GM19452 (cell line): ENCODE measurements around the gene IL31.

Experiments
- ATAC-seq: cut with Tn5 transposase; IDR thresholded peaks from one replicate; pipeline ENCODE4 v1.9.1; 2021; ENCODE audit not compliant: unreplicated experiment

The IL31 gene

DNA sequence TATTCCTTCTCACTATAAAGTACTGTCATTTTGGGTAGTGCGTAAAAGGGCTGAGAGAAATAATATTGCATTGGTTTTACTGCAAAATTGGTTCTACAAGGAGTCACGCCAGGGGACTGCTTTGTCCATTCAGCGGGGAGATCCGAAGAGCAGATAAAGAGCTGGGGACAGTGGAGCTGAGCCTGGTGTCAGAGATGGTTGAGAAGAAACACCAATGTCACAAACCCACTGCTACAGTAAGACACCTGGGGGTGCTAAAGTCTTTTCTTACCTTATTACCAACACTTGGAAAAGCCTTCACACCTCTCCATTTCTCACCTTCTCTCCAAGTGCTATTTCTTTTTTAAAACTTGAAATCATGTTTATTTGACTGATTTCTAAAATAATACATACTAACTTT is 14.1 kb downstream of the IL31 start:
- ATAC-seq: no peak

DNA sequence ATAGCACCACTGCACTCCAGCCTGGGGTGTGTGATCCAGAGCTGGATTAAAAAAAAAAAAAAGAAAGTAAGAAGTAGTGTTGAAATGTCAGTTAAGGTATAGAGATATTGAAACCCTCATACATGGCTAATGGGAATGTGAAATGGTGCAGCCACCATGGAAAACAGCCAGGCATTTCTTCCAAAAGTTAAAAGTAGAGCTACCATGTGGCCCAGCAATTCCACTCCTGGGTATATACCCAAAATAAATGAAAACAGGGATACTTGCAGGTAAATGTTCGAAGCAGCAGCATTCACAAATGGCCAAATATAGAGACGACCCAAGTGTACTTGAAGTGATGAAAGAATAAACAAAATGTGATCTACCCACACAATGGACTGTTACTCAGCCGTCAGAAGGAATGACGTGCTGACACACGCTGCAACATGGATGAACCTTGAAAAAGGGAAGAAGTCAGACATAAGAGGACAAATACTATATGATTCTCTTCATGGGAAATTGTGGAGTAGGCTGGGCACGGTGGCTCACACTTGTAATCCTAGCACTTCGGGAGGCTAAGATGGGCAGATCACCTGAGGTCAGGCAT is 15.2 kb downstream of the IL31 start:
- no peak for ATAC-seq

DNA sequence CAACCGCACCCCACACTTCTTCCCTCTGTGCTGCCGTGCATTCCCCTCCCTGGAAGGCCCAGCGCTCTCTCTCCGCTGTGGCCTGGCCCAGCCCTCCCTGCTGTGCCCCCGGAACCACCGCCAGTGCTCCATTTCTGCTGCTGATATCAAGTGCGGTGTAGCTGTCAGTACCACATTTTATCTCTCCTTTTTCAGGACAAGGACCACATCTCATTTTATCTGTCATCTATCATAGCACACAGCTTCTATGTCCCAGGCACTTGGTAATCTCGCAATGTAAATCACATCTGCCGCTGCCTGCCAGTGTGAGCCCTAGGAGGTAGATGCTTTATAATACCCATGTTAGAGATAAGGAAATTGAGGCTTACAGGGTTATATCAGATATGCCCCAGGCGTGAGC is 18.3 kb downstream of the IL31 start:
- no peak for ATAC-seq

DNA sequence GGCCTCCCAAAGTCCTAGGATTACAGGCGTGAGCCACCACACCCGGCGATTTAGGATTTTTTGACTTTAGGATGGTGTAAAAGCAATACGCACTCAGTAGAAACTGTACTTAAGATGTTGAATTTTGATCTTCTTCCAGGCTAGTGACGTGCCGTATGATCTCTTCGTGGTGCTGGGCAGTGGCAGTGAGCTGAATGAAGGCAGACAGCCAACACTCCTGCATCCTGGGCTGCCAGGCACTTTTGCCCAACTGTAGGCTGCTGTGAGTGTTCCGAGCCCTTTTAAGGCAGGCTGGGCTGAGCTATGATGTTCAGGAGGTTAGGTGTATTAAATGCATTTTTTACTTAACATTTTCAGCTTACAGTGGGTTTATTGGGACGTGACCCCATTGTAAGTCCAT is 21.3 kb downstream of the IL31 start:
- ATAC-seq: no peak

DNA sequence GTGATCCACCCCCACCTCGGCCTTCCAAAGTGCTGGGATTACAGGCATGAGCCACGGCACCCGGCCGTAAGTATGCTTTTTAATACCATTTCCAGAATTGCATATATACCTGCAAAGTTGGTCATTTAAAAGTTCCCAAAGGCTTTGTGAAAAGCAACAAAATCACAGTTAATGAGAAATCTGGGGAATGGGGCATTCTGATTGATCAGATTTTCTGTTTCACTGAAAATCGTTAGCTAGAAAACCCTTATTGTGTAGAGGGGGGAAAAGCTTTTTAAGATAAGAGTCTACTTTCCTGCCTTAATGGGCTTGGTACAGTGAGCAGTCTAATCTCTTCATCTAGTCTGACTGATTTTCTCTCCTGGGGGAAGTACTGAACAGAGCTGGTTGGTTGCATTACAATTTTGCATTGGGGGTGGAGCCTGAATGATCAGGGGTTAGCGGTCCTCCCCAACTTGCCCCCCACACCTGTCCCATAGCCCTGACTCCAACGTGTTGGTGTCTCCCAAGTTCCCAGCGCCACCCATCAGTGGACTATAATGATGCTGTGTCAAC is 23.8 kb downstream of the IL31 start:
- ATAC-seq: no peak

DNA sequence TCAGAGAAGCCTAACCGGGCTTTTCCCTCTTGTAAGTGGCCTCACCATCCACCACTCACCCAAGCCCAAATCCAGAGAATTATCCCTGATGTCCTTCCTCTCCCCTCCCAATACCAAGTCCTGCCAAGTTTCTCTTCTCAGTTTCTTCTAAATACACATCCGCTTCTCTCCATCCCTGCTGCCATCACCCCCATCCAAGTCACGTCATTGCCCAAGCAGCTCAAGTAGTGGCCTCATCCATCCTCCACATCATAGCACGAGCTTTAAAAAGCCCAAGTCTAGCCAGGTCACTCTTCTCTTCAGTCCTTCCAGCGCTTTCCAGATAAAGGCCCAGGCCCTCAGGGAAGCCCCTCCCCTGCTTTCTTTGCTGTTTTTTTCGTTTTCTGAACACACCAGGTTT is 25.4 kb downstream of the IL31 start:
- ATAC-seq: no peak

DNA sequence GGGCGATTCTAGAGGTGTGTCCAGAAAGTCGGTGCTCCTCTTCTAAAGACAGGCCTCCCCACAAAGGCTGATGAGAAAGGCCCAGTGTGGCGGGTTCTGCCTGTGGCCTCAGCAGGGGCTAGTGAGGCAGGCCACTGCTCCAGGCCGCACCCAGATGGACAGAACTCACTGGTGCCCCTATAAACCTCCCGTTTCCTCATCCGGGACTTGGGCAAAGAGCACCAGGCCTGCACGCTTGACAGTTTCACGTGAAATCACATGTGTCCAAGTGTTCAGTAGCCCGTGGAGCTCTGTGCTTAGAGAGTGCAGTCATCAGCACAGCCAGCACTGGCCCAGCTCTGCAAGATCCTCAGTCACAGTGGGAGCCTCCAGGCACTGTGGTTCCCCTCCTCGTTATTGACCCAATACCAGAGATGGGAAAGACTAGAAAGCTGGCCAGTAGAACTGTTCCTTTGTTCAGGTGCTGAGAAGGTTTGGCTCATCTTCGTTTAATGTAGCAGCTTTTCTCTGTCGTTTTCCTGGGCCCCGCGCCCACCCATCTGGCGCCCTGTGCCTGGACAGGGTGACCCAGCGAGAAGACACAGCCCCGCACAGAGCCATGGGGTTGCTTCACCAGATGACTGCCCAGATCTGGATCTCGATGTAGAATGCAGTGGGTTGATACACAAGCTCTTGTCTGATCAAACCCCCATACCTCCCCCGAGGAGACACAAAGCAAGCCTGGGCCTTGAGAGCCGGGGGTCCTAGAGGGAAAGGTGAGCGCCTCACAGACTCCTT is 26.3 kb downstream of the IL31 start:
- ATAC-seq: no peak

DNA sequence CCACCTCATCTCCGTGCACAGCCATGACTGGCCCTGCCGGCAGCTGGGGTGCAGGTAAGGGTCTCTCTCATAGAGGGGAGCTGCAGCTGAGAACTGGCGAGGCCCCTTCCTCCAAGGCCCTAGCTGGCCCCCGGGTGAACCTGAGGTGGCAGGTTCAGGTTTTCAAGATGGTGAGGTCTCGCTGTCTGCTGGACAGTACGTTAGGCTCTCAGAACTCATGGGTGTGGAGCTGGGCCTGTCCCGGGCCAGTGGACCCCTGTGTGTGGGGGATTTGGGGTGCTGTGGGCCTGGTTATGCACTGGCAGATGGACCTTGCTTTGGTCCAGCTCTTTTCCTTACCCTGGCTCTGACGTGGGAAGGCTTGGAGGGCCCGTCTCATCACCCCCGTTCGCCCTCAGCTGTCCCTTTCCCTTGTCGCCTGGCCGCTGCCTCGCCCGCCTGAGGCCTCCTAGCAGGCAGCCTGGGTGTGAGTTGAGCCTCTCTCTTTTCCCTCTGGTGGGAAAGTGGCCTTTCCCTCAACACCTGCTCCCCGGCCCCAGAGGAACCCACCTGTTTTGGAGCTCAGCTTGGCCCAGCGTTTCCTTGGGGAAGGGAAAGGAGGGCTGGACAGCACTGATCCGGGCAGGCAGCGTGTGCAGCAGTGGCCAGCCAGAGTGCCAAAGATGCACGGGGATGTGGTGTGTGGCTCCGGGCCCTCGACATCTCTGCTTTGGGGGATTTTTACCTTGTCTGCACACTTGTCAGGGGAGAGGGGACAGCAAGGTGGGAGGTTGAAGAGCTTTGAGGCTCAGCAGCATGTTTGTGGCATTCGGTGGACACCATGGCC is 28.3 kb downstream of the IL31 start:
- ATAC-seq: no peak

DNA sequence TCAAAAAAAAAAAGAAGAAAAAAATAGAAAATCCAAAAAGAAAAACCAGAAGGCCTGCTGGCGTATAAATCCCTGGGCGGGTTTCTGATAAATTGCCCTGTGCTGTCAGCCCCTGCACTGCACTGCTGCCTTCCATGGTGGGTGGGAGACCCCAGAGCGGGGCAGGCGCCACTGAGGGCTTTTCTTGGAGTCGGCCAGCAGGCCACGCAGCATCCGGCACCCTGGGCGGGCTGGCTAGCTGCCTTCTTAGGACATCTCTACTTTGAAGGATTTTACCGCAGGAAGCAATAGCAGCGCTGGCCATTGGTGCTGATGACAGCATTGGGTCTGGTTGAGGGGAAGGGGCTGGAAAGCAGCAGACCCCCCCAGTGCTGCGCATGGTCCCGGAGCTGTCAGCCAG is 29.1 kb downstream of the IL31 start:
- ATAC-seq: no peak

DNA sequence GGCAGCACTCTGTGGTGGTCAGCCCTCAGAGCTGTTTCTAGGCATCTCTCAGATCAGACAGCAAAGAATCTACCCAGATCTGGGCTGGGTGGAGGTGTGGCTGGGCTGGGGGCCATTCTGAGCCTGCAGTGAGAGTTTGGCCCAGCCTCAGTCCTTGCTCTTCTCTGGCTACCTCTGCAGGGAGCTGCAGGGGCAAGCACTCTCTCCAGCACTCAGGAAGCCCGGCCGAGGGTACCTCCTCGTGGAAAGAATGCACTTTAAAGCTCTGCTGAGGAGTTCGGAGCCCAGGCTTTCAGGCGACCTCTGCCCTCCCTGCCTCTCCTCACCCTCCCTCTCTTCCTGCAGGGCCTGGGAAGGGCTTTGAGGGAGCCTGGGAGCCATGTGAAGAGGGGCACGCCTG is 31.2 kb downstream of the IL31 start:
- no peak for ATAC-seq

DNA sequence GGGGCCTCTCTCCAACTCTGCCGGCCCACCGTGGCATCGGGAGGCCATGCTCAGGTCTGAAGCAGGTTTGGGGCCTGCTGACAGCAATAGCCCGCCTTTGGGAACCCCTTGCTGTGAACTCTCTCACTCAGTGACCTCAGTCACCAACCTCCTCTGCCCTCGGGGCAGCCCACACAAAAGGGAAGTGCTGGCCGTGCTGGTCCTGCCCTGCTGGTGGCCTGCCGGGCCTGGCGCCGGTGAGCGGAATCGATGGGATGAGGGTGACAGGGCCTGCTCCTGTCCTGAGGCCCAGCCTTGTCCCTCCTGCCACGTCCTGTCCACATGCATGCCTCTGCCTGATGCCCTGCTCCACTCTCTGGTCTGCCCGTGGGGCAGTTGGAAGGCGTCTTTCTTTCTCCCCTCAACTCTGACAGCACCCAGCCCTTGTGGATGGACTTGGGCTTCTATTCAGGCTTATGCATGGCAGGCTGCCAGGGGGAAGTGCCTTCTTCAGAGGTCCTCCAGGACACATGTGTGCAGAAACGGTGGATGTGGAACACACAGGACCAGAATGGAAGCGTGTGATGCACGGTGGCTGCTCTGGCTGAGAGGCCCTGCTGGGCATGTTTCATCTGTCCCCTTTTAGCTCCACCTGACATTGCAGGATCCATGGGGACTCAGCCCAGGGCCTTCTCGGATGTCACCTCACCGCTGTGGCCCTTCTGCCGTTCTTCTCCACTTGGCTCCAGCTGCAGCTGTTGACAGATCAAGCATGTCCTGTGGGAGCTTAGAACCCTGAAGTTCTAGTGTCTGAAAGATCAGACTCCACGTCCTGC is 31.9 kb downstream of the IL31 start:
- no peak for ATAC-seq

DNA sequence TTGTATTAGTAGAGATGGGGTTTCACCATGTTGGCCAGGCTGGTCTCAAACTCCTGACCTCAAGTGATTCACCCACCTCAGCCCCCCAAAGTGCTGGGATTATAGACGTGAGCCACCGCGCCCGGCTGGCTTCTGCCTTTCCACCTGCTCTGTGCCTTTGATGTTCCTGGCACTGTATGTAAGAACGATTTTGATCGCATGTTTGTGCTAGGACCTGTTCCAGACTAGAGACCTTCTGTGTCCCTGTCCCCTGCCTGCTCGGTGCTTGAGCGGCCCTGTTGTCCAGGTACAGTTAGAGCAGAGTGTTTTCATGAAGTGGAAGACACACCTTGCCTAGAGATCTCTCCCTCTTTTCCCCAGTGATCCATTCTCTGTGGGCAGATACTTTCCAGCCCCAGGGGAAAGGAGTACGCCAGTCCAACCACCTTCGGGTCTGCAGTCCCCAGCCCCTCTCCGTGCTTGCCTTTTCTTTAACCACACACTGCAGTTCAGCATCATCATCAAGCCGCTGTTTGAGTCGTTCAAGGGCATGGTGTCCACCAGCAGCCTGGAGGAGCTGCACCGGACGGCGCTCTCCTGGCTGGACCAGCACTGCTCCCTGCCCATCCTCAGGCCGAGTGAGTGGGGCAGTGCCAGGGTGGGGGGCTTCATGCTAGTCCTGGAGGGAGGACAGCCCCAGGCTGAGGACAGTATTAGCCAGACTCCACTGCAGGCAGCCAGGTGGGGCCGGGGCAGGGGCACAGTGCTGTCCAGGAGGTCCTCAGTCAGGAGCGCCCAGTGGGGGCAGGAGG is 33.4 kb downstream of the IL31 start:
- ATAC-seq: no peak

DNA sequence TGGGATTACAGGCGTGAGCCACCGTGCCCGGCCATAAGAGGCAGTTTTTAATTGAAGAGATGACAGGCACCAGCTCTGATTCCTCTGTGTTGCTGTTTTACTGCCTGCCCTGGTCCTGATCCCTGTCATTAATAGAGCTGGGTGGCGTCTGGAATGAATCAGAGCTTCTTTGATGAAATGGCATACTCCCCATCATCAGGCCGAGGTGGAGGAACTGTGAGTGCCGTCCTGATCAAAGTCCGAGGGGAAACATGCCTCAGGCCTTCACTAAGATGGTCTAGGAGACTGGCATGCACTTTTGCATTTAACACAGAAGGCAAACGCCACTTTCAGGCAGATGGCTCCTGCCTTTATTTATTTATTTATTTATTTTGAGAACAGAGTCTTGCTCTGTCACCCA is 34.1 kb downstream of the IL31 start:
- no peak for ATAC-seq

DNA sequence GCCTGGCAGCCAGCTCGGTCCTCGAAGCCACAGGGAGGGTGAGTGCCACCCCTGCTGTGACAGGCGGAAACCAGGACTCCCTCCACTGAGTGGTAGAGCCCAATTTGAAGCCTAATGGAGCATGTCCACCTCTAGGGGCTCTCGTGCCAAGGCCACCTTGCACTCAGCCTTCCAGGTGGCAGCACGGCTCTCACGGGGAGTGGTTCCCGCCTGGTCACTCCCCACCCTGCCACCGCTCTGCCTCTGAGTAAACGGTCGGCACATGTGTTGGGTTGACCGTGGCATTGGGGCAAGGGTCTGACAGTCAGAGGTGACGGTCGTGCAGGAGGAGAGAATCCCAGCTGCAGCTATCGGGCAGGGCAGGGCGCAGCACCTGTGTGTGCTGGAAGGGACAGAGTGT is 34.8 kb downstream of the IL31 start:
- no peak for ATAC-seq

DNA sequence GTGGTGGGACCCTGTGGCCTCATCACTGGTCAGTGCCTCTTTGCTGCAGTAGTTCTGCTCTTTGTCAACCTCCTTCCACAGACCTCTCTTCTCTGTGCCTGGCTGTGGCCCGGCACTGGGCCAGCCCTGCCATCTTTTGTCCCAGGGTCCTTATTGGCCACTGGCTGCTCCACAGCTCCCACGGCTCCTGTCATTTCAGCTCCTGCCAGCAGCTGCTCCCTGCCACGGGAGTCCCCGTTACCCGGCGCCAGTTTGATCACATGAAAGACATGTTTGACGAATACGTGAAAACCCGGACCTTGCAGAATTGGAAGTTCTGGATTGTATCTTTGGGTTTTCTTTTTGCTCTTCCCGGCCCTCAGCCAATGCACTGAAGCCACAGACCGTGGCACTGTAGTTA is 35.4 kb downstream of the IL31 start:
- ATAC-seq: no peak

DNA sequence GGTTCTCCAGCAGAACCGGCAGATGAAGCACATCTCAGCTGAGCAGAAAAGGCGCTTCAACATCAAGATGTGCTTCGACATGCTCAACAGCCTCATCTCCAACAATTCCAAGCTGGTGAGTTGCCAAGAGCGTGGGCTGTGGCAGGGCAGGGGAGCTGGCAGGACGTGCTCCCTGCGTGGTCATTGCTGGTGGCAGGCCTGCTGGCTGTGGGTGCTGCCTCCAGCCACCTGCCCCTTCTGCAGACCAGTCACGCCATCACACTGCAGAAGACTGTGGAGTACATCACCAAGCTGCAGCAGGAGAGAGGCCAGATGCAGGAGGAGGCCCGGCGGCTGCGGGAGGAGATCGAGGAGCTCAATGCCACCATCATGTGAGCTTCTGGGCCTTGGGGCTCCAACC is 35.8 kb downstream of the IL31 start:
- ATAC-seq: no peak

DNA sequence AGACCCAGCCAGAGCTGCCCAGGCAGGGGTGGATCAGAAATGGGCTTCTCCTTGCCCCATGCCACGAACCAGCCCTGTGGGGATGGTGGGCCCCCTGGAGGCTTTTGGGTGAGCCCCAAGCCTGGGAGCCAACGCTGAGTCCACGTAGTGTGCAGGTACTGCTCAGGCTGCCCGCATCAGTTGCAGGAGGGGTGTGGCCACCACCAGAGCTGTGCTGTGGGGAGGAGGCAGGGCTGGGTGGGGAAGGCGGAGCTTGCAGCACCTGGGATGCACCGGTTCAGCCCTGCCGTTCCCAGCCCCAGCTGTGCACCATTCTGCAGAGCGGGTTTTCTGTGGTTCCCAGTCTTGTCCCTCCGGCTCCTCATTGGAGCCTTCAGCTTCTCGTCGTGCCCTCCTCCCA is 36.3 kb downstream of the IL31 start:
- no peak for ATAC-seq

DNA sequence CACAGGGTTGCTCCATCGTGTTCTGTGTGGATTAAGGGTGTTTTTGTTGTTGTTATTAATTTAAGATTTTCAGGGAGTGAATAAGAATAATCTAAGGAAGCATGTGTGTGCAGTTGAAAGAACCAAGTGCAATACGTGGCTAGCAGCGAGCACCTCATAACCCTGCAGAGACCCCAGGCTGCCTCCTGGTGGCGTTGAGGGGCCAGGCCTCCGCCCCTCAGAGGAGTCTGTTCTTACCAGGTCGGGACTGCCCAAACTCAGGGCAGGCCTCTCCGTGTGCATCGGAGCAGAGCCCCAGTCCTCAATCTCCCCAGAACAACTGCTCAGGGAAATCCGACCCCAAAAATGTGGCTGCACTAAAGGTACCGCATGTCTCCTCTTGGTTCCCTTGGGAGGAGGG is 36.8 kb downstream of the IL31 start:
- ATAC-seq: no peak

DNA sequence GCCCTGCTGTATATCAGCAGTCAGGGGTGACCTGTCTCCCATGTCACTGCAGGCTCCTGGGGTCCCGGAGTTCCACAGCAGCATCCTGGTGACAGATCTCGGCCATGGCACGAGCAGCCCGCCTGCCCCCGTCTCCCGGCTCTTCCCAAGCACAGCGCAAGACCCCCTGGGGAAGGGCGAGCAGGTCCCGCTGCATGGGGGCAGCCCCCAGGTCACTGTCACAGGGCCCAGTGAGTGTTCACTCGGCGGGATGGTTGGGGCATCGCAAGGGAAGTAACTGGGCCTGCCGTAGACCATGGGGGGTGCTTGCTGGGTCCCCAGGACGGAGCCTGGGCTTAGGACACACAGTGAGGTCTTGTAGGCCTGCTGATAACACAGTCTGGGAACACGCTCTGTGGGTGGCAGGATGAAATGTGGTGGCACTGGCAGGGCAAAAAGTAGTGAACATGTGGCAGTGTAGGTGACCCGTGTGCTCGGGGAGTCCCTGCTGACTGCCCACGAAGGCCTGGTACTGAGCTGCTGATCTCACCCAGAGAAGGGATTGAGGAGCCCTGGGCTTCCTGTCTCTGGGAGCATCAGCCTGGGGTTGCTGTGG is 38.5 kb downstream of the IL31 start:
- ATAC-seq: no peak
